Measurements from ENCODE around the gene GABRG3.

Gene GABRG3

GRCh38 chr15:27250223-27250622 is 279.2 kb downstream of the GABRG3 start:
- DNase-seq, result peak; percentile 13

GRCh38 chr15:27254055-27254454 is 283.1 kb downstream of the GABRG3 start:
- peak; percentile 14 for DNase-seq

GRCh38 chr15:27254801-27255200 is 283.8 kb downstream of the GABRG3 start:
- no peak for DNase-seq

- no peak for DNase-seq
These were observed 285.5 kb downstream of the GABRG3 start for GRCh38 chr15:27256446-27256845.

- DNase-seq, result no peak
These were observed 287.3 kb downstream of the GABRG3 start for GRCh38 chr15:27258287-27258686.

- no peak for DNase-seq
These were observed 289.5 kb downstream of the GABRG3 start for GRCh38 chr15:27260523-27260922.

GRCh38 chr15:27268923-27269322 is 297.9 kb downstream of the GABRG3 start:
- no peak for DNase-seq

- no peak for DNase-seq
These were observed 300.3 kb downstream of the GABRG3 start for GRCh38 chr15:27271258-27271657.

GRCh38 chr15:27272427-27272826 is 301.4 kb downstream of the GABRG3 start:
- DNase-seq, result no peak

- DNase-seq, result no peak
These were observed 302.5 kb downstream of the GABRG3 start for GRCh38 chr15:27273506-27273905.

GRCh38 chr15:27278761-27279160 is 307.8 kb downstream of the GABRG3 start:
- no peak for DNase-seq

GRCh38 chr15:27292641-27293040 is 321.7 kb downstream of the GABRG3 start:
- no peak for DNase-seq

- DNase-seq, result no peak
These were observed 322.6 kb downstream of the GABRG3 start for GRCh38 chr15:27293607-27294006.

- DNase-seq, result no peak
These were observed 346.8 kb downstream of the GABRG3 start for GRCh38 chr15:27317736-27318135.

GRCh38 chr15:27323801-27324200 is 352.8 kb downstream of the GABRG3 start:
- no peak for DNase-seq

- no peak for DNase-seq
These were observed 354.1 kb downstream of the GABRG3 start for GRCh38 chr15:27324886-27325615.

- DNase-seq, result no peak
These were observed 356.6 kb downstream of the GABRG3 start for GRCh38 chr15:27327467-27328025.

GRCh38 chr15:27328186-27328585 is 357.2 kb downstream of the GABRG3 start:
- no peak for DNase-seq

GRCh38 chr15:27328608-27329007 is 357.6 kb downstream of the GABRG3 start:
- no peak for DNase-seq

- no peak for DNase-seq
These were observed 359.3 kb downstream of the GABRG3 start for GRCh38 chr15:27330326-27330725.

GRCh38 chr15:27336676-27337075 is 365.7 kb downstream of the GABRG3 start:
- peak; percentile 59 for DNase-seq

- no peak for DNase-seq
These were observed 368.2 kb downstream of the GABRG3 start for GRCh38 chr15:27339138-27339537.

- no peak for DNase-seq
These were observed 370.9 kb downstream of the GABRG3 start for GRCh38 chr15:27341780-27342343.

- DNase-seq, result no peak
These were observed 372.0 kb downstream of the GABRG3 start for GRCh38 chr15:27342991-27343390.
